GM12874 (cell line): ENCODE measurements around the gene EVI5L.

ENCODE experiments used
- TF ChIP-seq, protein P1 (sequence below): IDR thresholded peaks from 2 replicates; pipeline ENCODE4 v1.5.1; 2011; ENCODE audit warnings: low read depth, mild to moderate bottlenecking, control low read depth, low read length, moderate library complexity; ENCODE audit not compliant: insufficient read depth

The EVI5L gene

DNA sequence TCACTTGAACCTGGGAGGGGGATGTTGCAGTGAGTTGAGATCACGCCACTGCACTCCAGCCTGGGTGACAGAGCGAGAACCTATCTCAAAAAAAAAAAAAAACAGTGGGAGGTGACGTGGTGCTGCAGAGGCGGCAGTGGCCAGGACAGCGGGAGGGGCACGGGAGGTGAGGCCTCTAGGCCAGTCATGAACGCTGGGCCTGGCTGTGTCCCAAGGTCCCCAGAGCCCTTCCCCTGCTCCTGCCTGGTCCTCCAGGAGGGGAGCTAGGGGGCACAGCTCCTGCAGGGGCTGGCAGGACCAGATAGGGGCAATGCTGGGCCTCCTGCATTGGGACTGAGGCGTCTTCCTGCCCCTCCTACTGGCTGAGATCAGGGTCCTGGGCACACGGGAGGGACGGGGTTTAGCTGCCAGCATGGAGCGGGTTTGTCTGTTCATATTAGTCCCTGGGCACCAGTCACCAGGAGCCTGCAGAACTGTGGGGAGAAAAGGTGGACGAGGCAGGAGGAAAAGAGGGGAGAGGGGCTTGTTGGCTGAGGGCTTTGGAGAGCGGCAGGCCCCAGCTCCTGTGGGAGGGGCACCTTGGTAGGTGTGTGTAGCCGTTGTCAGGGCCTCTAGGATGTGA, 78.2 kb downstream of the EVI5L start:
- TF ChIP-seq, protein P1, sequence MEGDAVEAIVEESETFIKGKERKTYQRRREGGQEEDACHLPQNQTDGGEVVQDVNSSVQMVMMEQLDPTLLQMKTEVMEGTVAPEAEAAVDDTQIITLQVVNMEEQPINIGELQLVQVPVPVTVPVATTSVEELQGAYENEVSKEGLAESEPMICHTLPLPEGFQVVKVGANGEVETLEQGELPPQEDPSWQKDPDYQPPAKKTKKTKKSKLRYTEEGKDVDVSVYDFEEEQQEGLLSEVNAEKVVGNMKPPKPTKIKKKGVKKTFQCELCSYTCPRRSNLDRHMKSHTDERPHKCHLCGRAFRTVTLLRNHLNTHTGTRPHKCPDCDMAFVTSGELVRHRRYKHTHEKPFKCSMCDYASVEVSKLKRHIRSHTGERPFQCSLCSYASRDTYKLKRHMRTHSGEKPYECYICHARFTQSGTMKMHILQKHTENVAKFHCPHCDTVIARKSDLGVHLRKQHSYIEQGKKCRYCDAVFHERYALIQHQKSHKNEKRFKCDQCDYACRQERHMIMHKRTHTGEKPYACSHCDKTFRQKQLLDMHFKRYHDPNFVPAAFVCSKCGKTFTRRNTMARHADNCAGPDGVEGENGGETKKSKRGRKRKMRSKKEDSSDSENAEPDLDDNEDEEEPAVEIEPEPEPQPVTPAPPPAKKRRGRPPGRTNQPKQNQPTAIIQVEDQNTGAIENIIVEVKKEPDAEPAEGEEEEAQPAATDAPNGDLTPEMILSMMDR, result no peak

DNA sequence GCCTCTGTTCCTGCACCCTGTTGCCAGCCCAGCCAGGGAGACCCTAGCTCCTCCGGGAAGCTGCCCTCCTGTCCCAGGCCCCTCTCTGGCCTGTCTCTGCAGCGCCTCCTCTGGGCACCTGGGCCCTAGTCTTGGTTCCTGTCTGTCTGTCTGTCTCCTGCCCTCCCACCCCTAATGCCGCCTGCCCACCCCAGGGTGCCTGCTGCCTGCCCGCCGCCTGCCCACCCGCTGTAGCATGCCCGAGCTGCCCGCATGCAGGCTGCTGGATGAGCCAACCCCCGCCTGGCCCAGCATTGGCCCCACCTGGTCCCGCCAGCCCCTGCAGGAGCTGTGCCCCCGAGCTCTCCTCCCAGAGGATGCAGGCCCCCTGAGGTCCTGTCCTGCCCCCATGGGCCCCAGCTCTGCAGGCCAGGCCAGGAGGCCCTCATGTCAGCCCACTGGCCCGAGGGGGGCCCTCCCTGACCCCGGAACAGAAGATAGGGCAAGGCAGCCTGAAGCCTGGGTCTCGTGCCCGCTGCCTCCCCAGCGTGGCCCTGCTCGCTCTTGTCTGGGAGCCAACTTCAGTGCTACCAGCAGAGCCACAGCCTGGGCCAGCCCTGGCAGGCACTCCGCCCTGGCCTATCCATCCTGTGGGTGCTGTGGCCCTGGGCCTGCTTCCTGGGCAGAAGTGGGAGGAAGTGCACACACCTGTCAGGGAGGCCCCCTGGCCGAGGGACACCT, 78.9 kb downstream of the EVI5L start:
- TF ChIP-seq, protein P1, result no peak

DNA sequence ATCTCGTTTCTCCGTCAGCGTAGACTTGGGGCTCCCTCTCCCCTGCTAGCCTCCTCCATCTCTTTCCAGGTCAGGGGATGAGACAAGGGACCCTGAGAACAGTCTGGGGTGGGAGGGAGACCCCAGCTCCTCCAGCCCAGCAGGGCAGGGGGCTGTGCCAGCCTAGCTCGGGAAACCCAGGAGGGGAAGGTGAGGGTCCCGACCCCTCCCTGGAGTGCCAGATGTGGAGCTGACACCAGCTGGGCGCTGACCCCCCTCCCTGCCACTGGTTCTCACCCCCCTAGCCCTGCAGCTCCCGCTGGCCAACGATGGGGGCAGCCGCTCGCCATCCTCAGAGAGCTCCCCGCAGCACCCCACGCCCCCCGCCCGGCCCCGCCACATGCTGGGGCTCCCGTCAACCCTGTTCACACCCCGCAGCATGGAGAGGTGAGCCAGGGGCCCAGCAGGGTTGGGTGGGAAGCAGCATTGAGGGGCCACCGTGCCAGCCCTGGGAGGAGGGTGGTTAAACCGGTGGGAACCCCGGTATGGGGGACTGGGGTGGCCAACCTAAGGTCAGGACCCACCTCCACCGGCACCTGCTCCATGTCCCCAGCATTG, 79.6 kb downstream of the EVI5L start:
- TF ChIP-seq, protein P1, result no peak

DNA sequence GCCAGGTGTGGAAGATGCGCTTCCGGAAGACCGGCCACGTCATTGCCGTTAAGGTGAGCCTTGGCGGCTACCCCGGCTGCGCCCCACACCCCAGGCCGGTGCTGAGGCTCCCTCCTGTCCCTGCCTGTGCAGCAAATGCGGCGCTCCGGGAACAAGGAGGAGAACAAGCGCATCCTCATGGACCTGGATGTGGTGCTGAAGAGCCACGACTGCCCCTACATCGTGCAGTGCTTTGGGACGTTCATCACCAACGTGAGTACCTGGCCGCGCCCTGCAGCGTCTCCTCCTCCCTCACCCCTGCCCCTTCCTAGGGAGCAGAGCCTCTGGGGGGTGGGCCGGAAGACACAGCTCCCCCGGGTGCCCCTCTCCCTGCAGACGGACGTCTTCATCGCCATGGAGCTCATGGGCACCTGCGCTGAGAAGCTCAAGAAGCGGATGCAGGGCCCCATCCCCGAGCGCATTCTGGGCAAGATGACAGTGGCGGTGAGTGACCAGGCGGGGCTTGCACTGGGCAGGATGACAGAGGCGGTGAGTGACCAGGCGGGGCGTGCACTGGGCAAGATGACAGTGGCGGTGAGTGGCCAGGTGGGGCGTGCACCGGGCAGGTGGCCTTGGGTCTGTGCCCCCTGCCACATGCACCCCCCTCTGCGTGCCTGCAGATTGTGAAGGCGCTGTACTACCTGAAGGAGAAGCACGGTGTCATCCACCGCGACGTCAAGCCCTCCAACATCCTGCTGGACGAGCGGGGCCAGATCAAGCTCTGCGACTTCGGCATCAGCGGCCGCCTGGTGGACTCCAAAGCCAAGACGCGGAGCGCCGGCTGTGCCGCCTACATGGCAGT, 80.5 kb downstream of the EVI5L start:
- TF ChIP-seq, protein P1, result no peak

DNA sequence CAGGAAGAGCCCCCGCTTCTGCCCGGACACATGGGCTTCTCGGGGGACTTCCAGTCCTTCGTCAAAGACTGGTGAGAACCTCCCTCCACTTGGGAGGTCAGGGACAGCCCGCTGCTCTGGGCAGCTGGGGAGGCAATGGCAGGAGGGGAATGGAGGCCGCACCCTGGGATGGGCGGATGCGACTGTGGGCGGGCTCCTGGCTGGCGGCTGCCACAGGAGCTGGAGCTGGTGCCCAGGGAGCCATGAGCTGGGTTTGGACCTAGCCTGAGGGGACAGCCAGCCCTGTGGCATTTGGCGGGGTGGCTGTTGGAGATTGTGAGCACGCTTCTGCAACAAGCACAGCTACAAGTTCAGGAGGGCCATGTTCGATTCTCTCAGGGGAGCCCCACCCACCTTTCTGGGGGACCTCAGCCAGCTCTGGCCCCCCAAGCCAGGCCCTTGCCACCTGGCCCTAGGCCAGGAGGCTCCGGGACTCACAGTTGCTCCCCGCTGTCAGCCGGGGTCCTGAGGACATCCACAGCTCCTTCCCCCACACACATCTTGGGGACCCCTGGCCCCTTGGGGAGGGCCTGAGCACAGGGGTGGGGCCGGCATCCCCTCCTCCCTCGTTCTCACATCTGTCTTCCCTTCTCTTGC, 81.6 kb downstream of the EVI5L start:
- TF ChIP-seq, protein P1, result no peak

DNA sequence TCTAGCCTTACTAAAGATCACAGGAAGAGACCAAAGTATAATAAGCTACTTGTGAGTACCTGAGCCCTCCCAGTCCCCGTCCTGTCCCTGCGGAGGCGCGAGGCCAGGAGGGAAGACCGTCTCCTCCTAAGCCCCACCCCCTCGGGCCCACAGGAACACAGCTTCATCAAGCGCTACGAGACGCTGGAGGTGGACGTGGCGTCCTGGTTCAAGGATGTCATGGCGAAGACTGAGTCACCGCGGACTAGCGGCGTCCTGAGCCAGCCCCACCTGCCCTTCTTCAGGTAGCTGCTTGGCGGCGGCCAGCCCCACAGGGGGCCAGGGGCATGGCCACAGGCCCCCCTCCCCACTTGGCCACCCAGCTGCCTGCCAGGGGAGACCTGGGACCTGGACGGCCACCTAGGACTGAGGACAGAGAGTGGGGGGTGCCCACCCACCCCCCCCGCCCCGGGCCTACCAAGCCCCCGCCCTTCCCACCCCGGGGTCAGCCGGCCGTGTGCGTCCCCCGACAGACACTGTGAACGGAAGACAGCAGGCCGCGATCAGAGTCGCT, 82.2 kb downstream of the EVI5L start:
- TF ChIP-seq, protein P1, result no peak
